ENCODE results near the gene CYB5D1. TPM values are rescaled to one million over a fixed set of nuclear protein-coding genes. Genes with fewer than 3 reads are reported as not detected.
A peak's percentile ranks its signal among the peaks of the same experiment; 100 is the strongest.

The CYB5D1 gene
- total RNA-seq, 1 experiment from 2014 or later = 18.0 TPM

DNA sequence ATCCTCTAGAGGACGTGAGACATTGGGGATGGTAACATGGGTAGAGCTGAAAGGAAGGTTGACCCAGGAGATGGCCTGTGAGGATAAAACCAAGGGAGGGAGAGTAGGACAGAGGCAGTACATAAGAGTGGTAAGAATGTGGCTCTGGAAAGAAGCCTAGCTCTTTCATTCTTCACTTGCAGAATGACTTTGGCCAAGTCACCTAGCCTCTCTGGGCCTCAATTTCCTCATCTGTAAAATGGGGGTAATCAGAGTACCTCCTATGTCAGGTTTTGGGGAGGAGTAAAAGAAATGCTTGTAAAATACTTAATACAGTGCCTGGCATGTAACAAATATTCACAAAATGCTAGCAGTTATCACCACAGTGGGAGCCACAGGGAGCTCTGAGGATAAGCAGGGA is 16.9 kb upstream of the CYB5D1 start:
- H4K20me1 ChIP-seq (ENCODE audit: control insufficient read depth, insufficient read depth, insufficient read length) = no peaks in the 10 kb centered on the region
- no peak overlapping the region for H4K91ac ChIP-seq (ENCODE audit: insufficient read length, low read depth, low read length)
- no peak overlapping the region for H2AFZ ChIP-seq (ENCODE audit: low read length)
- WGBS (ENCODE audit: extremely low coverage, insufficient read length, low lambda C conversion rate) = no CpG with 5 or more reads among the region's 1 CpG
- no peak overlapping the region for H4K5ac ChIP-seq (ENCODE audit: insufficient read length, low read depth, low read length)
- no peak overlapping the region for H3K56ac ChIP-seq (ENCODE audit: insufficient read length, low read depth, low read length)
- no peak overlapping the region for H2BK15ac ChIP-seq (ENCODE audit: low read depth, low read length)
- H2BK5ac ChIP-seq (ENCODE audit: insufficient read length, low read length) = no peak overlapping the region
- no peaks in the 10 kb centered on the region for H3K79me1 ChIP-seq (ENCODE audit: insufficient read depth, low read depth, low read length, poor library complexity, severe bottlenecking)
- Mint-ChIP-seq H3K27ac (peak overlapping the region in 1 of 3 experiments; percentile 80; a peak in 2 of 7 replicates), H3K36me3 (ENCODE audit: insufficient read depth in 1 of 3, low read depth in 3 of 3) (peaks cover 2 to 11% (median 9%) of the 10 kb centered on the region in 3 experiments; a peak in 5 of 7 replicates), H3K4me1 (peaks cover 42 to 58% of the 10 kb centered on the region in 2 experiments), H3K4me3 (peak overlapping the region; percentile 89 to 94), H3K27me3 (ENCODE audit: low read depth) (peaks cover 30% of the 10 kb centered on the region), H3K9me3 (no peaks in the 10 kb centered on the region; a peak in 1 of 5 replicates)
- no peak overlapping the region for H3K27ac ChIP-seq (ENCODE audit: insufficient read length, low read depth, low read length)
- peak overlapping the region; percentile 97 for H3K4me2 ChIP-seq (ENCODE audit: insufficient read depth, insufficient read length, low read length)
- no peak overlapping the region for H3T11ph ChIP-seq (ENCODE audit: low read length)
- H3K23me2 ChIP-seq (ENCODE audit: insufficient read length, low read depth, low read length, poor library complexity, severe bottlenecking) = peaks cover 42% of the 10 kb centered on the region
- H3K18ac ChIP-seq (ENCODE audit: insufficient read length, low read depth, low read length) = no peak overlapping the region
- no peak overlapping the region for H4K8ac ChIP-seq (replicated peaks; ENCODE audit: insufficient read length, low read depth, low read length)
- TF ChIP-seq, protein P1, sequence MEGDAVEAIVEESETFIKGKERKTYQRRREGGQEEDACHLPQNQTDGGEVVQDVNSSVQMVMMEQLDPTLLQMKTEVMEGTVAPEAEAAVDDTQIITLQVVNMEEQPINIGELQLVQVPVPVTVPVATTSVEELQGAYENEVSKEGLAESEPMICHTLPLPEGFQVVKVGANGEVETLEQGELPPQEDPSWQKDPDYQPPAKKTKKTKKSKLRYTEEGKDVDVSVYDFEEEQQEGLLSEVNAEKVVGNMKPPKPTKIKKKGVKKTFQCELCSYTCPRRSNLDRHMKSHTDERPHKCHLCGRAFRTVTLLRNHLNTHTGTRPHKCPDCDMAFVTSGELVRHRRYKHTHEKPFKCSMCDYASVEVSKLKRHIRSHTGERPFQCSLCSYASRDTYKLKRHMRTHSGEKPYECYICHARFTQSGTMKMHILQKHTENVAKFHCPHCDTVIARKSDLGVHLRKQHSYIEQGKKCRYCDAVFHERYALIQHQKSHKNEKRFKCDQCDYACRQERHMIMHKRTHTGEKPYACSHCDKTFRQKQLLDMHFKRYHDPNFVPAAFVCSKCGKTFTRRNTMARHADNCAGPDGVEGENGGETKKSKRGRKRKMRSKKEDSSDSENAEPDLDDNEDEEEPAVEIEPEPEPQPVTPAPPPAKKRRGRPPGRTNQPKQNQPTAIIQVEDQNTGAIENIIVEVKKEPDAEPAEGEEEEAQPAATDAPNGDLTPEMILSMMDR (conservative IDR thresholded peaks at IDR 0.05) = no peak
- H2BK120ac ChIP-seq (ENCODE audit: low read depth, low read length, poor library complexity, severe bottlenecking) = no peak overlapping the region
- no peak overlapping the region for H3K23ac ChIP-seq (ENCODE audit: insufficient read length, low read depth, low read length)
- H2BK20ac ChIP-seq (ENCODE audit: low read depth, low read length, poor library complexity, severe bottlenecking) = no peak overlapping the region
- no peak overlapping the region for H3K9ac ChIP-seq (ENCODE audit: extremely low read depth, insufficient read length, low read length)
- no peaks in the 10 kb centered on the region for H3K79me2 ChIP-seq (ENCODE audit: insufficient read depth, low read length)
- no peaks in the 10 kb centered on the region for H3K9me3 ChIP-seq (ENCODE audit: control insufficient read depth, low read depth, low read length)
- peaks cover 28% of the 10 kb centered on the region; the same call in 1 of the 2 replicates for H3K27me3 ChIP-seq (ENCODE audit: insufficient read depth, low read length)
- no peak overlapping the region for H2AK5ac ChIP-seq (ENCODE audit: insufficient read length, low read length)
- H3K14ac ChIP-seq (ENCODE audit: insufficient read depth, low read length) = no peak overlapping the region
- no peak for DNase-seq
- no peak overlapping the region for H2BK12ac ChIP-seq (ENCODE audit: insufficient read length, low read depth, low read length)
- H3K4me1 ChIP-seq (ENCODE audit: insufficient read depth, low read length) = no peaks in the 10 kb centered on the region; the same call in 1 of the 2 replicates
- no peak overlapping the region for H3K4ac ChIP-seq (ENCODE audit: low read depth, low read length)
